ENCODE results near the gene HOTAIR.

Gene HOTAIR

GRCh38 chr12:53997204-53998109 is 22.7 kb upstream of the HOTAIR start:
- H3K27ac ChIP-seq: no peak overlapping the region
- DNase-seq (ENCODE audit: low spot score): no peak
- H3K4me3 ChIP-seq: no peak overlapping the region
- TF ChIP-seq CTCF (IDR thresholded peaks at IDR 0.05): no peak

- no peak for DNase-seq (ENCODE audit: low spot score)
- no peak for TF ChIP-seq CTCF (IDR thresholded peaks at IDR 0.05)
- Histone ChIP-seq H3K4me3 (peak overlapping the region; percentile 70), H3K27ac (no peak overlapping the region)
Measured at GRCh38 chr12:53996240-53997203, 21.8 kb upstream of the HOTAIR start.

- no peak overlapping the region for H3K27ac ChIP-seq
- no peak for TF ChIP-seq CTCF (IDR thresholded peaks at IDR 0.05)
- peak overlapping the region; percentile 70 for H3K4me3 ChIP-seq
- DNase-seq (ENCODE audit: low spot score): no peak
Measured at GRCh38 chr12:53995378-53996239, 20.9 kb upstream of the HOTAIR start.

- H3K4me3 ChIP-seq: peak overlapping the region; percentile 70
- TF ChIP-seq CTCF (IDR thresholded peaks at IDR 0.05): no peak
- H3K27ac ChIP-seq: no peak overlapping the region
- no peak for DNase-seq (ENCODE audit: low spot score)
Measured at GRCh38 chr12:53995002-53995377, 20.2 kb upstream of the HOTAIR start.

GRCh38 chr12:53994264-53995001 is 19.7 kb upstream of the HOTAIR start:
- no peak for TF ChIP-seq CTCF (IDR thresholded peaks at IDR 0.05)
- DNase-seq (ENCODE audit: low spot score): no peak
- H3K27ac ChIP-seq: no peak overlapping the region
- H3K4me3 ChIP-seq: peak overlapping the region; percentile 70

- H3K4me3 ChIP-seq: peak overlapping the region; percentile 70
- H3K27ac ChIP-seq: no peak overlapping the region
- TF ChIP-seq CTCF (IDR thresholded peaks at IDR 0.05): no peak
- DNase-seq (ENCODE audit: low spot score): no peak
Measured at GRCh38 chr12:53994009-53994263, 19.2 kb upstream of the HOTAIR start.

Data from coronary artery (tissue), 2 donors.